Endothelial cell of umbilical vein (primary cell): Measurements from ENCODE around the gene CPHXL. TPM values are rescaled to one million over a fixed set of nuclear protein-coding genes. Genes with fewer than 3 reads are reported as not detected.

Experiments
- BruUV-seq: library from RNA; stranded (reverse); fragments of 400-500 nt; replicated peaks from 2 replicates; lab custom pipeline; 2021; lab: Mats Ljungman, UMichigan
- CTCF ChIA-PET: fragments of 300-600, 350-600 bp; sonication (Branson Sonifier 250); formaldehyde crosslinking; loops from one replicate; lab custom pipeline; 2021; ENCODE audit warnings: antibody characterized with exemption, inconsistent platforms; lab: Charles Lee
- POLR2A ChIA-PET: fragments of 300-600, 350-600 bp; sonication (Branson Sonifier 250); formaldehyde crosslinking; loops from one replicate; lab custom pipeline; 2021; ENCODE audit warnings: antibody characterized with exemption, inconsistent platforms; lab: Charles Lee
- DNase-seq: peaks from one replicate; pipeline ENCODE4 v3.0.0-alpha.2; 2011; ENCODE audit warnings: low read depth, low spot score
- FAIRE-seq: peaks from 2 replicates; lab custom pipeline; 2011; peaks lifted over from hg19 to GRCh38; lab: Jason Lieb, UNC
- H2AFZ ChIP-seq: 2 replicates; pipeline ENCODE4 v1.6.0; 2012; ENCODE audit warnings: low read depth, low read length, control low read depth, inconsistent platforms
- H3K27ac ChIP-seq: 2 replicates; pipeline ENCODE4 v1.5.1; 2011; ENCODE audit warnings: low read depth, mild to moderate bottlenecking, control low read depth, low read length, moderate library complexity; ENCODE audit not compliant: insufficient read depth
- H3K27me3 ChIP-seq, 2 experiments: 2 replicates each; pipeline versions ENCODE4 v1.6.0 to v1.6.1; 2011; ENCODE audit warnings: low read length in 2 of 2, mixed read lengths in 1 of 2; ENCODE audit not compliant: control insufficient read depth in 2 of 2, insufficient read depth in 2 of 2
- H3K36me3 ChIP-seq, 2 experiments: 2 replicates in 1 of 2; 3 replicates in 1 of 2; pipeline ENCODE4 v1.5.1; 2011; ENCODE audit warnings: low read length in 2 of 2, mild to moderate bottlenecking in 1 of 2, moderate library complexity in 1 of 2; ENCODE audit not compliant: control insufficient read depth in 2 of 2, insufficient read depth in 2 of 2; ENCODE audit errors: extremely low read depth in 1 of 2
- H3K4me1 ChIP-seq: 3 replicates; pipeline ENCODE4 v1.5.1; 2011; ENCODE audit warnings: mild to moderate bottlenecking, low read length; ENCODE audit not compliant: control insufficient read depth, insufficient read depth; ENCODE audit errors: extremely low read depth
- H3K4me2 ChIP-seq: 2 replicates; pipeline ENCODE4 v1.6.1; 2011; ENCODE audit warnings: low read length, control low read depth, mixed read lengths; ENCODE audit not compliant: insufficient read depth
- H3K4me3 ChIP-seq, 3 experiments: fragments of 200-600 bp in 1 of 3; sonication (generic), shearing (Covaris generic) in 1 of 3; replicated peaks in 1 of 3; 2 replicates each; pipeline ENCODE4 v1.5.1; 2011 to 2016; ENCODE audit warnings: control low read depth in 3 of 3, low read length in 3 of 3, mild to moderate bottlenecking in 2 of 3, inconsistent platforms in 1 of 3, low read depth in 1 of 3, moderate library complexity in 1 of 3; ENCODE audit not compliant: insufficient read depth in 1 of 3
- H3K79me2 ChIP-seq: 2 replicates; pipeline ENCODE4 v1.6.0; 2012; ENCODE audit warnings: low read length, inconsistent platforms; ENCODE audit not compliant: control insufficient read depth, insufficient read depth
- H3K9ac ChIP-seq: replicated peaks from 2 replicates; pipeline ENCODE3; 2011; ENCODE audit warnings: low read length, control low read depth; ENCODE audit not compliant: insufficient read depth; ENCODE audit errors: extremely low read depth
- H3K9me1 ChIP-seq: replicated peaks from 3 replicates; pipeline ENCODE4 v1.6.0; 2011; ENCODE audit warnings: mild to moderate bottlenecking, low read length; ENCODE audit not compliant: control insufficient read depth, insufficient read depth; ENCODE audit errors: extremely low read depth
- H3K9me3 ChIP-seq: replicated peaks from 2 replicates; pipeline ENCODE4 v1.5.1; 2012; ENCODE audit warnings: low read length, inconsistent platforms; ENCODE audit not compliant: control insufficient read depth, insufficient read depth
- H4K20me1 ChIP-seq: replicated peaks from 2 replicates; pipeline ENCODE3; 2011; ENCODE audit warnings: mild to moderate bottlenecking, low read length; ENCODE audit not compliant: control insufficient read depth, insufficient read depth; ENCODE audit errors: extremely low read depth
- EZH2 ChIP-seq: IDR thresholded peaks from 2 replicates; pipeline ENCODE4 v1.6.1; 2012; ENCODE audit warnings: borderline replicate concordance, low read depth, mild to moderate bottlenecking, moderate library complexity, low read length, inconsistent platforms; ENCODE audit not compliant: severe bottlenecking
- FOS ChIP-seq: IDR thresholded peaks from 2 replicates; pipeline ENCODE4 v1.6.1; 2011; ENCODE audit warnings: mild to moderate bottlenecking, low read length, moderate library complexity, borderline replicate concordance; ENCODE audit not compliant: insufficient read depth
- GATA2 ChIP-seq: IDR thresholded peaks from 2 replicates; pipeline ENCODE4 v1.7.0; 2011; ENCODE audit warnings: low read depth, mild to moderate bottlenecking, moderate library complexity, mixed read lengths, low read length; ENCODE audit not compliant: insufficient read length, insufficient read depth
- JUN ChIP-seq: IDR thresholded peaks from 2 replicates; pipeline ENCODE4 v1.6.1; 2011; ENCODE audit warnings: borderline replicate concordance, low read depth; ENCODE audit not compliant: insufficient read length, insufficient read depth
- MYC ChIP-seq: IDR thresholded peaks from one replicate; pipeline ENCODE4 v1.6.1; 2011; ENCODE audit warnings: mild to moderate bottlenecking, low read depth, low read length
- POLR2A ChIP-seq: IDR thresholded peaks from 2 replicates; pipeline ENCODE4 v1.6.1; 2012; ENCODE audit warnings: low read depth, mild to moderate bottlenecking, control low read depth, low read length
- POLR2AphosphoS5 ChIP-seq: IDR thresholded peaks from 2 replicates; pipeline ENCODE4 v1.6.1; 2012; ENCODE audit warnings: low read depth, mild to moderate bottlenecking, control low read depth, low read length, moderate library complexity; ENCODE audit not compliant: insufficient read depth
- dilution Hi-C: fragments of 300-500 bp; cut with MboI; formaldehyde crosslinking; loops from one replicate; pipeline ENCODE4 v1.15.0; 2019; ENCODE audit warnings: low sequenced_read_pairs; ENCODE audit not compliant: extremely low pct_ligation_motif_present
- intact Hi-C: fragments of 100-400 bp; cut with micrococcal nuclease; formaldehyde crosslinking; loops from one replicate; pipeline ENCODE4 v1.10.0; 2022
- polyA plus RNA-seq, 4 experiments: library from polyadenylated mRNA; depleted of rRNA in 3 of 4; stranded (reverse) in 3 of 4; unstranded in 1 of 4; fragments of >200 nt; gene quantifications; 2 replicates each; pipeline versions ENCODE4 v1.2.1 to v1.2.3, GENCODE V29; 2011 to 2012; ENCODE audit warnings: missing spikeins in 1 of 4
- total RNA-seq: library from RNA; stranded (reverse); gene quantifications from 2 replicates; pipeline ENCODE4 v1.2.3, GENCODE V29; 2021
- TF ChIP-seq, protein P1 (sequence below), 2 donors: IDR thresholded peaks; 1 replicate in 1 of 2; 2 replicates in 1 of 2; pipeline ENCODE4 v1.5.1; 2011; ENCODE audit warnings: low read length in 2 of 2, mild to moderate bottlenecking in 2 of 2, moderate library complexity in 2 of 2, control low read depth in 1 of 2, inconsistent platforms in 1 of 2, low read depth in 1 of 2; ENCODE audit not compliant: insufficient read depth in 1 of 2; ENCODE audit errors: extremely low read depth in 1 of 2
- TF ChIP-seq, protein P2 (sequence below): IDR thresholded peaks from 2 replicates; pipeline ENCODE4 v1.6.1; 2011; ENCODE audit not compliant: insufficient read depth, insufficient read length

The CPHXL gene
- total and polyA plus RNA-seq, 2 donors (not counting 3 experiments of a cell fraction or from before 2014, with no cell fraction given): not detected

DNA sequence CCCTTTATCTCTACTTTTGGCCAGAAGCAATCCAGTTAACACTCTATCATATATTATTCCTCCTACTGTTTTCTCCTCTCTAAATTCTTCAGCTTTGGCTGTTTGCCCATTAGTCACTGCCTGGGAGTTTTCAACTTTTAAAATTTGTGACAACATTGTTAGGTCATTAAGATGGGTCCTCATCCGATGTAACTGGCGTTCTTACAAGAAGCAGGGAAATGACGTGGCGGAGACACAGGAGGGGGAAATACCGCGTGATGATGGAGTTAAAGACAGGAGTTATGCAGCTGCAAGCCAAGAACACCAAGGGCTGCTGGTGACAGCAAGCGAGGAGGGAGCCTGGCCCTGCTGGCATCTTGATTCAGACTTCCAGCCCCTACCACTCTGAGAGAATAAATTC is 34.8 kb upstream of the CPHXL start:
- Histone ChIP-seq H3K9ac (no peak overlapping the region), H3K4me2 (no peak overlapping the region), H4K20me1 (no peaks in the 10 kb centered on the region), H3K4me3 (no peak overlapping the region), H3K79me2 (no peaks in the 10 kb centered on the region), H3K9me1 (no peaks in the 10 kb centered on the region), H2AFZ (no peak overlapping the region), H3K27ac (no peak overlapping the region), H3K27me3 (peaks cover 0 to 5% of the 10 kb centered on the region in 2 experiments), H3K9me3 (no peaks in the 10 kb centered on the region), H3K4me1 (no peaks in the 10 kb centered on the region), H3K36me3 (no peaks in the 10 kb centered on the region)
- FAIRE-seq: no peak
- dilution Hi-C loops (no loop called here), intact Hi-C loops (loop anchor here (5.0 kb wide), 1 partner anchor 194 kb away; the partner anchor contains the start of gene GABARAPL2)
- no peak for DNase-seq
- no TSS peak for BruUV-seq
- POLR2A ChIA-PET: no interaction called here
- CTCF ChIA-PET: no interaction called here
- TF ChIP-seq GATA2: no peak
- TF ChIP-seq FOS: no peak
- no peak for TF ChIP-seq MYC
- TF ChIP-seq POLR2AphosphoS5: no peak
- TF ChIP-seq JUN: no peak
- TF ChIP-seq, protein P1, sequence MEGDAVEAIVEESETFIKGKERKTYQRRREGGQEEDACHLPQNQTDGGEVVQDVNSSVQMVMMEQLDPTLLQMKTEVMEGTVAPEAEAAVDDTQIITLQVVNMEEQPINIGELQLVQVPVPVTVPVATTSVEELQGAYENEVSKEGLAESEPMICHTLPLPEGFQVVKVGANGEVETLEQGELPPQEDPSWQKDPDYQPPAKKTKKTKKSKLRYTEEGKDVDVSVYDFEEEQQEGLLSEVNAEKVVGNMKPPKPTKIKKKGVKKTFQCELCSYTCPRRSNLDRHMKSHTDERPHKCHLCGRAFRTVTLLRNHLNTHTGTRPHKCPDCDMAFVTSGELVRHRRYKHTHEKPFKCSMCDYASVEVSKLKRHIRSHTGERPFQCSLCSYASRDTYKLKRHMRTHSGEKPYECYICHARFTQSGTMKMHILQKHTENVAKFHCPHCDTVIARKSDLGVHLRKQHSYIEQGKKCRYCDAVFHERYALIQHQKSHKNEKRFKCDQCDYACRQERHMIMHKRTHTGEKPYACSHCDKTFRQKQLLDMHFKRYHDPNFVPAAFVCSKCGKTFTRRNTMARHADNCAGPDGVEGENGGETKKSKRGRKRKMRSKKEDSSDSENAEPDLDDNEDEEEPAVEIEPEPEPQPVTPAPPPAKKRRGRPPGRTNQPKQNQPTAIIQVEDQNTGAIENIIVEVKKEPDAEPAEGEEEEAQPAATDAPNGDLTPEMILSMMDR (IDR thresholded peaks at IDR 0.05; ENCODE audit: extremely low read depth in 1 of 2, insufficient read depth in 1 of 2, low read depth in 1 of 2, low read length in 2 of 2): no peak
- TF ChIP-seq EZH2: no peak
- TF ChIP-seq, protein P2, sequence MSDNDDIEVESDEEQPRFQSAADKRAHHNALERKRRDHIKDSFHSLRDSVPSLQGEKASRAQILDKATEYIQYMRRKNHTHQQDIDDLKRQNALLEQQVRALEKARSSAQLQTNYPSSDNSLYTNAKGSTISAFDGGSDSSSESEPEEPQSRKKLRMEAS: no peak
- no peak for TF ChIP-seq POLR2A
